H1 (cell line): ENCODE results near the gene BROX. TPM values are rescaled to one million over a fixed set of nuclear protein-coding genes. Genes with fewer than 3 reads are reported as not detected.

ENCODE experiments used
- CTCF ChIA-PET: fragments of 300-600 bp; sonication (Branson Sonifier 250); formaldehyde crosslinking; loops from one replicate; lab custom pipeline; 2021; ENCODE audit not compliant: partially characterized antibody; lab: Charles Lee
- POLR2A ChIA-PET: fragments of 300-600 bp; sonication (Branson Sonifier 250); formaldehyde crosslinking; loops from one replicate; lab custom pipeline; 2021; ENCODE audit warnings: inconsistent platforms; ENCODE audit not compliant: partially characterized antibody; lab: Charles Lee
- DNase-seq, 2 experiments: peaks; one replicate each; pipeline versions ENCODE4 v3.0.0 to v3.0.0-alpha.2; 2010 to 2022; ENCODE audit warnings: low spot score in 2 of 2, low read depth in 1 of 2, mixed read lengths in 1 of 2
- FAIRE-seq: peaks from 2 replicates; lab custom pipeline; 2011; peaks lifted over from hg19 to GRCh38; lab: Jason Lieb, UNC
- H2AFZ ChIP-seq: 2 replicates; pipeline ENCODE4 v1.8.1; 2012; ENCODE audit warnings: low read length, inconsistent platforms
- H2AK5ac ChIP-seq: 2 replicates; pipeline ENCODE4 v1.6.1; 2013; ENCODE audit warnings: low read depth, low read length
- H2BK120ac ChIP-seq: replicated peaks from 2 replicates; pipeline ENCODE3; 2013; ENCODE audit warnings: low read depth, low read length, inconsistent platforms
- H2BK12ac ChIP-seq: 2 replicates; pipeline ENCODE4 v1.6.1; 2013; ENCODE audit warnings: low read depth, low read length
- H2BK15ac ChIP-seq: 2 replicates; pipeline ENCODE4 v1.6.1; 2013; ENCODE audit warnings: low read length
- H2BK20ac ChIP-seq: 2 replicates; pipeline ENCODE4 v1.6.1; 2013; ENCODE audit warnings: low read length
- H2BK5ac ChIP-seq: 2 replicates; pipeline ENCODE4 v1.6.1; 2013; ENCODE audit warnings: low read depth, low read length
- H3K14ac ChIP-seq: 2 replicates; pipeline ENCODE4 v1.6.1; 2013; ENCODE audit warnings: inconsistent platforms; ENCODE audit not compliant: insufficient read length
- H3K18ac ChIP-seq: 2 replicates; pipeline ENCODE4 v1.6.1; 2013; ENCODE audit warnings: low read length; ENCODE audit errors: extremely low read depth
- H3K23ac ChIP-seq: 2 replicates; pipeline ENCODE4 v1.6.1; 2013; ENCODE audit warnings: inconsistent platforms; ENCODE audit not compliant: insufficient read length
- H3K23me2 ChIP-seq: 2 replicates; pipeline ENCODE4 v1.6.1; 2013; ENCODE audit warnings: low read depth, low read length
- H3K27ac ChIP-seq: 2 replicates; pipeline ENCODE4 v1.6.1; 2011; ENCODE audit warnings: low read depth, low read length, inconsistent platforms
- H3K27me3 ChIP-seq, 4 experiments: replicated peaks in 1 of 4; 1 replicate in 1 of 4; 2 replicates in 3 of 4; pipeline versions ENCODE4 v1.6.1 to v1.8.1; 2011 to 2013; ENCODE audit warnings: low read length in 3 of 4, mild to moderate bottlenecking in 3 of 4, inconsistent platforms in 2 of 4, mixed read lengths in 2 of 4, moderate library complexity in 1 of 4; ENCODE audit not compliant: control insufficient read depth in 3 of 4, insufficient read depth in 3 of 4; ENCODE audit errors: extremely low read depth in 1 of 4
- H3K36me3 ChIP-seq, 4 experiments: 2 replicates each; pipeline versions ENCODE4 v1.6.1 to v1.8.1; 2011 to 2013; ENCODE audit warnings: mild to moderate bottlenecking in 4 of 4, low read length in 3 of 4, moderate library complexity in 2 of 4, control low read depth in 1 of 4, inconsistent platforms in 1 of 4; ENCODE audit not compliant: insufficient read depth in 4 of 4, control insufficient read depth in 2 of 4
- H3K4ac ChIP-seq: replicated peaks from 2 replicates; pipeline ENCODE3; 2013; ENCODE audit warnings: low read length, low read depth, mixed read lengths, inconsistent platforms; ENCODE audit not compliant: insufficient read length
- H3K4me1 ChIP-seq, 4 experiments: replicated peaks in 1 of 4; 1 replicate in 1 of 4; 2 replicates in 3 of 4; pipeline versions ENCODE4 v1.6.1 to v1.8.1; 2011 to 2013; ENCODE audit warnings: low read length in 3 of 4, inconsistent platforms in 2 of 4, mixed read lengths in 1 of 4; ENCODE audit not compliant: insufficient read depth in 4 of 4, control insufficient read depth in 3 of 4
- H3K4me2 ChIP-seq, 2 experiments: 2 replicates each; pipeline versions ENCODE4 v1.6.1 to v1.8.1; 2011 to 2013; ENCODE audit warnings: low read depth in 2 of 2, low read length in 2 of 2, control low read depth in 1 of 2, inconsistent platforms in 1 of 2, mild to moderate bottlenecking in 1 of 2; ENCODE audit not compliant: insufficient read depth in 1 of 2
- H3K4me3 ChIP-seq, 4 experiments: fragments of 200-600, 300-600 bp in 1 of 4; sonication (generic), shearing (Covaris generic), sonication (Bioruptor Twin) in 1 of 4; 2 replicates each; pipeline versions ENCODE4 v1.5.1 to v1.8.1; 2011 to 2016; ENCODE audit warnings: low read length in 4 of 4, low read depth in 3 of 4, control low read depth in 2 of 4, inconsistent platforms in 2 of 4, mild to moderate bottlenecking in 2 of 4, mixed read lengths in 1 of 4, moderate library complexity in 1 of 4; ENCODE audit not compliant: insufficient read depth in 2 of 4; ENCODE audit errors: extremely low read depth in 1 of 4
- H3K56ac ChIP-seq: replicated peaks from 2 replicates; pipeline ENCODE3; 2013; ENCODE audit warnings: low read depth, mild to moderate bottlenecking, mixed read lengths, low read length, inconsistent platforms; ENCODE audit not compliant: insufficient read length
- H3K79me1 ChIP-seq: 2 replicates; pipeline ENCODE4 v1.6.1; 2013; ENCODE audit warnings: low read depth, low read length, control low read depth
- H3K79me2 ChIP-seq, 2 experiments: 2 replicates each; pipeline versions ENCODE4 v1.6.1 to v1.8.1; 2012 to 2013; ENCODE audit warnings: low read length in 2 of 2, mild to moderate bottlenecking in 2 of 2, inconsistent platforms in 1 of 2; ENCODE audit not compliant: insufficient read depth in 2 of 2, control insufficient read depth in 1 of 2
- H3K9ac ChIP-seq, 4 experiments: replicated peaks in 1 of 4; 1 replicate in 1 of 4; 2 replicates in 3 of 4; pipeline versions ENCODE4 v1.6.1 to v1.8.1; 2011 to 2013; ENCODE audit warnings: low read depth in 3 of 4, low read length in 3 of 4, control low read depth in 2 of 4, mild to moderate bottlenecking in 2 of 4, moderate library complexity in 2 of 4, inconsistent platforms in 1 of 4; ENCODE audit errors: extremely low read depth in 1 of 4
- H3K9me3 ChIP-seq, 2 experiments: 2 replicates each; pipeline versions ENCODE4 v1.6.1 to v1.8.1; 2012 to 2013; ENCODE audit warnings: mild to moderate bottlenecking in 2 of 2, moderate library complexity in 2 of 2, control low read depth in 1 of 2, inconsistent platforms in 1 of 2, low read depth in 1 of 2, low read length in 1 of 2, mixed read lengths in 1 of 2; ENCODE audit not compliant: insufficient read depth in 2 of 2
- H4K20me1 ChIP-seq, 2 experiments: replicated peaks in 1 of 2; 2 replicates each; pipeline versions ENCODE3 to v1.8.1; 2011 to 2013; ENCODE audit warnings: inconsistent platforms in 2 of 2, low read length in 2 of 2, mild to moderate bottlenecking in 1 of 2; ENCODE audit not compliant: insufficient read depth in 2 of 2, control insufficient read depth in 1 of 2
- H4K5ac ChIP-seq: 2 replicates; pipeline ENCODE4 v1.6.1; 2013; ENCODE audit warnings: low read length, low read depth, mixed read lengths, inconsistent platforms; ENCODE audit not compliant: insufficient read length
- H4K8ac ChIP-seq: 2 replicates; pipeline ENCODE4 v1.8.0; 2013; ENCODE audit warnings: mild to moderate bottlenecking, moderate library complexity, low read length, inconsistent platforms; ENCODE audit not compliant: insufficient read depth; ENCODE audit errors: extremely low read depth
- H4K91ac ChIP-seq: replicated peaks from 2 replicates; pipeline ENCODE3; 2013; ENCODE audit warnings: low read length, mixed read lengths, inconsistent platforms; ENCODE audit not compliant: insufficient read length
- GTF2F1 ChIP-seq: IDR thresholded peaks from 2 replicates; pipeline ENCODE4 v1.6.1; 2012; ENCODE audit warnings: low read depth, low read length, improper control_type of control experiment, borderline replicate concordance
- MAFK ChIP-seq: IDR thresholded peaks from 2 replicates; pipeline ENCODE4 v1.6.1; 2012; ENCODE audit warnings: low read depth, mild to moderate bottlenecking, improper control_type of control experiment, low read length
- NRF1 ChIP-seq: IDR thresholded peaks from 2 replicates; pipeline ENCODE4 v1.6.1; 2011; ENCODE audit warnings: mild to moderate bottlenecking, low read depth, low read length, improper control_type of control experiment
- WGBS, 2 experiments: shearing (Covaris generic) in 1 of 2; methylation state at CpG; one replicate each; pipeline versions ENCODE4 v1.1.6 to v1.1.7; 2013 to 2015; ENCODE audit warnings: low lambda C conversion rate in 2 of 2, mixed read lengths in 2 of 2, inconsistent platforms in 1 of 2, low coverage in 1 of 2, missing lambda C conversion rate in 1 of 2; ENCODE audit not compliant: insufficient replicate concordance in 2 of 2, insufficient coverage in 1 of 2, insufficient read length in 1 of 2; ENCODE audit errors: extremely low coverage in 1 of 2, missing lambda C conversion rate in 1 of 2; 5-methylcytosine and 5-hydroxymethylcytosine counted together
- polyA plus RNA-seq, 7 experiments: library from polyadenylated mRNA; depleted of rRNA in 3 of 7; stranded (reverse) in 5 of 7; unstranded in 2 of 7; fragments of >200 nt in 5 of 7; fragments of 200-250 nt in 2 of 7; gene quantifications; 1 replicate in 5 of 7; 2 replicates in 1 of 7; 4 replicates in 1 of 7; pipeline versions ENCODE4 v1.2.1 to v1.2.3, GENCODE V29; 2011 to 2013; ENCODE audit warnings: missing spikeins in 2 of 7, mixed read lengths in 2 of 7
- total RNA-seq: library from RNA; stranded (reverse); fragmentation: NEBNext Ultra II Directional; extraction: Animal tissue kit (Norgen Biotek cat#: 25700); gene quantifications from 2 replicates; pipeline ENCODE4 v1.2.1, GENCODE V29; 2021

BROX gene
- total and polyA plus RNA-seq, 2 of the 8 experiments (the other 6 are each of a cell fraction or from before 2014, with no cell fraction given), result 3.8 to 26.7 TPM

DNA sequence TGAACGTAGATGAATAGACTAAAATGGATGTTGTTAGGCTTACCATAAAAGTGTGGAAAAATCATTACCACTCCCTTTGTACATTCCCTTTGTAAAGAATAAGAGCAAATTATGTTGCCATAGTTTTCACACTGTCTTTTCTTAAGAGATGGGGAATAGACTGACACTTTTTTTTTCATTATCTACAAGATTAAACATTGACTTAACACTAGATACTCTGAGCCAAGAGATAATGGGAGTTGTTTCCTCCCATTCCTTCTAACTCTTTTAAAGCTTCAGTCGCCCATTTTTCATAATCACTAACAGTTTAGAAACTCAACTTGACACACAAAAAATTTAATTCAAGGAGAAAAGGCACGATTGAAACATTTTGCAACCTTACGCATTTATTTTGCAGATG lies 10.2 kb upstream of the BROX start:
- WGBS, 2 experiments, result 97% methylated on average over 4 of the region's 4 CpGs; no CpG with 5 or more reads in 1 of the 2 experiments
- CTCF ChIA-PET, result interaction anchor here (0.6 kb wide), 1 partner anchor 779 kb away, joined by 3 read pairs; no protein-coding TSS in a partner anchor

More for the DNA sequence above, 10.2 kb upstream of the BROX start:
- Histone ChIP-seq H2AK5ac (no peak overlapping the region), H2BK120ac (no peak overlapping the region), H2BK5ac (no peak overlapping the region), H4K20me1 (no peaks in the 10 kb centered on the region), H3K79me1 (no peaks in the 10 kb centered on the region), H3K9me3 (peaks cover 0 to 3% of the 10 kb centered on the region in 2 experiments; a peak in 2 of 4 replicates), H3K56ac (no peak overlapping the region), H4K8ac (no peak overlapping the region), H4K5ac (no peak overlapping the region), H3K4ac (no peak overlapping the region), H3K36me3 (peaks cover 0 to 18% (median 8%) of the 10 kb centered on the region in 4 experiments; a peak in 3 of 8 replicates), H3K4me2 (no peak overlapping the region), H4K91ac (no peak overlapping the region), H3K9ac (no peak overlapping the region), H2AFZ (no peak overlapping the region), H3K4me1 (no peaks in the 10 kb centered on the region), H2BK12ac (no peak overlapping the region), H3K27me3 (no peaks in the 10 kb centered on the region), H3K4me3 (no peak overlapping the region), H3K23ac (no peak overlapping the region), H3K27ac (no peak overlapping the region), H2BK20ac (no peak overlapping the region), H3K14ac (no peak overlapping the region), H3K79me2 (peaks cover 0 to 41% of the 10 kb centered on the region in 2 experiments; a peak in 2 of 4 replicates)
- DNase-seq (no peak), FAIRE-seq (no peak)
- no peak for TF ChIP-seq MAFK
- no peak for TF ChIP-seq GTF2F1
- no peak for TF ChIP-seq NRF1
- TF ChIP-seq, all 59 proteins: peak for 0
- Histone ChIP-seq H3K18ac (no peak overlapping the region), H3K23me2 (no peaks in the 10 kb centered on the region), H2BK15ac (no peak overlapping the region)
- POLR2A ChIA-PET, result no interaction called here
